ENCODE data around the gene RAB34. TPM values are rescaled to one million over a fixed set of nuclear protein-coding genes. Genes with fewer than 3 reads are reported as not detected.
A peak's percentile ranks its signal among the peaks of the same experiment; 100 is the strongest.

RAB34 gene
- total and polyA plus RNA-seq, 9 of the 15 experiments (the other 6 are each of a cell fraction or from before 2014, with no cell fraction given) = 0.07 to 3.8 (median 0.46) TPM; not detected in 1

- no peak for TF ChIP-seq TEAD2 (tag; IDR thresholded peaks at IDR 0.05)
- peak; percentile 53 for TF ChIP-seq RBBP5 (IDR thresholded peaks at IDR 0.05; ENCODE audit: borderline replicate concordance, insufficient read depth, low read length, poor library complexity, severe bottlenecking)
- no peak for TF ChIP-seq ZNF143 (CRISPR knock-in tag; IDR thresholded peaks at IDR 0.05)
- peak; percentile 83 for TF ChIP-seq TOE1 (IDR thresholded peaks at IDR 0.05; ENCODE audit: borderline replicate concordance)
- TF ChIP-seq TOE1 (CRISPR knock-in tag; IDR thresholded peaks at IDR 0.05; ENCODE audit: borderline replicate concordance, low read depth) = no peak
- TF ChIP-seq RBM39 (optimal IDR thresholded peaks at IDR 0.05; ENCODE audit: low read depth, low read length) = no peak
- peak; percentile 98; the same call in 1 of the 2 replicates for TF ChIP-seq KLF13 (tag; IDR thresholded peaks at IDR 0.05; ENCODE audit: borderline replicate concordance, low read depth)
- no peak for TF ChIP-seq SIRT6 (IDR thresholded peaks at IDR 0.05; ENCODE audit: low read depth, low read length)
- TF ChIP-seq JUN (IDR thresholded peaks at IDR 0.05; ENCODE audit: borderline replicate concordance, low read depth, low read length) = peak; percentile 46; the same call in 1 of the 2 replicates
- TF ChIP-seq JUN (CRISPR knock-in tag; IDR thresholded peaks at IDR 0.05; ENCODE audit: borderline replicate concordance) = no peak
- peak in 1 of 2 experiments; percentile 37; a peak in 1 of 4 replicates for TF ChIP-seq TBL1XR1 (IDR thresholded peaks at IDR 0.05; ENCODE audit: low read length in 2 of 2)
- TF ChIP-seq PHF21A (IDR thresholded peaks at IDR 0.05; ENCODE audit: borderline replicate concordance, low read depth) = no peak
- peak in 1 of 2 experiments; percentile 95; a peak in 2 of 4 replicates for TF ChIP-seq NONO (IDR thresholded peaks at IDR 0.05; ENCODE audit: low read depth in 2 of 2, low read length in 1 of 2)
- no peak for TF ChIP-seq ZNF121 (CRISPR knock-in tag; conservative IDR thresholded peaks at IDR 0.05)
- TF ChIP-seq DACH1 (IDR thresholded peaks at IDR 0.05; ENCODE audit: partially characterized antibody) = peak; percentile 58
- TF ChIP-seq CREM (IDR thresholded peaks at IDR 0.05; ENCODE audit: low read depth) = peak; percentile 51; the same call in 1 of the 2 replicates
- TF ChIP-seq CREB1 (IDR thresholded peaks at IDR 0.05) = peak; percentile 47
- TF ChIP-seq CREB1 (CRISPR knock-in tag; IDR thresholded peaks at IDR 0.05) = no peak
- TF ChIP-seq GATAD2A (IDR thresholded peaks at IDR 0.05) = 0 out of 2 replicates have a peak, but pooled peaks have one; percentile 59
- no peak for TF ChIP-seq CREBBP (IDR thresholded peaks at IDR 0.05; ENCODE audit: low read depth, low read length)
Measured at GRCh38 chr17:28743243-28744103, 25.8 kb upstream of the RAB34 start, which contains the start of gene TRAF4 (continued).
